Measurements from ENCODE around the gene COA7. TPM values are rescaled to one million over a fixed set of nuclear protein-coding genes. Genes with fewer than 3 reads are reported as not detected.

Gene COA7
- total RNA-seq, result 13.7 and 14.0 TPM in 2 replicates

DNA sequence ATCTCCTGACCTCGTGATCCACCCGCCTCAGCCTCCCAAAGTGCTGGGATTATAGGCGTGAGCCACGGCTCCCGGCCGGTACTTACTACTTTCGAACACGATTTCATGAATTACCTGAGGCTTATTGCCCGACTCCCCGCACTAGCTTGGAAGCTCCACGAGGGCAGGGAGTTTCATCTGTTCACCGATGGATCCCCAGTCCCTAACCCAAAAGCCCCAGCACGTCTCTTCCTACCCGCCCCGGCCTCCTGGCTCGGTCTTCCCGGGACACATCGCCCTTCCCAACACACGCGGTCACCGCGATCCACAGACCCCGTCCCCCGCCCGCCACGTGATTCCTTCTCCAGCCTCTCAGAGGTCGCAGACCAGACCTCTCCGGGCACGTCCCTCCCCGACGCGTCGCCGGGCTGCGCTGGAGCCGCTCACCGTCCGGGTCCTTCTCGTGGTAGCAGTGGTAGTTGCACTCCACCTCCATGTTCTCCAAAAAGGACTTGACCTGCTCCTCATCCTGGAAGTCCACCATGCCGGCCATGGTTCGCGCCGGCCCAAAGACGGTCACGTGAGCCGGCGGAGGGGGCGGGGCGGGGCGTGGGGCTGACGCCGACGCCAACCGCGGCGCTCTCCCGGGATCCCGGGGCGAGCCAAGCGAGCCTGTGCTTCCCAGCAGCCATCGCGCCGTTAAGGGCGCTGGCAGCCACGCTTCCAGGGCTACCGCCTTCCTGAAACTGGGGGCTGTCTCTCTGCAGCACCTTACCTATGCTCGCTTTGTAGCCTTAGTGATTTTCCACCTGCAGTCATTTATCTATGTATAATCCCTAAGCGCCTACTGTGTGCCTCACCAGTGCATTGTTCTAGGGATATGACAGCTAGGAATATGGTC, at the start of gene COA7:
Gene COA7, minus strand, starts transcription at position 553 of the 880 bp plus-strand sequence. Its CDS starts 21 bp downstream, at position 532.

DNA sequence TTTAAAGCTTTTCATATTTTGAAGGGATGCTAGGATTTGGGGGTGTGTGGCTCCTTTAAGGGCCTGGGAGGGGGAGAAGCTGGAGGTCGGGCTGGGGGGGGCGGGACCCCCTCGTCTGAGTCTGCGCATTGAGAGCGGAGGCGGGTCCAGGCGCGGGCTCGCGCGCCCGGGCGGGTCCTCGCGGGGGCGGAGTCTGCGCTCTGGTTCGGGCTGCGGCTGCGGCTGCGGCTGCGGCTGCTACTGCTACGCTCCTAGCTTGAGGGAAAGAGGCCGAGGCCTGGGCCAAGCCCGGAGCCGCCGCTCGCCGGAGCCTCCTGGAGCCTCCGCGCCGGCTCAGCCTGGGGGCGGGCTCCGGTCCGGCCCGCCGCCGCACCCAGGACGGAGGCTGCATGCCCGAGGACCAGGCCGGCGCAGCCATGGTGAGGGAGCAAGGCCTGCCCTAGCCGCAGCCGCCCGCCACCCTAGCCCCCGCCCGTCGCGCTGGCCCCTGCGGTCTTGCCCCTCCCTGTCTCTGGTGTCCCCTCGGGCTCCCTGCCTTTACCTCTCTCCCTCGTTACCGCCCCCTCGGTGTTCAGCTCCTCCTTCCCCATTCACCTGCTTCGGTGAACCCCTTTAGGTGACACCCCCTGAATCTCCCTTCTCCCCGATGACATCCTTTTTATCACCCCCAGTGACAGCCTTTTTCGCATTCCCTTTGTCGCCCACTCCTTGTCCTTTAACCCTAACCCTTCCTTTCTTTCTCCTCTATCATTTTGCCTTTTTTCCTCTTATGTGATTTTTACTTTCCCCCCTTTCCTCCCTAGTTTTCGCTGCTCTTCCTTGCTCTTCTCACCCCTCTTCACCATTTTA, 28.3 kb upstream of the COA7 start, which contains the start of gene ZYG11B:
Gene ZYG11B, plus strand, starts transcription at position 189 of the 849 bp plus-strand sequence. Its CDS starts 201 bp downstream, at position 390.

Other genes starting within 250 kb of the COA7 start
- gene TUT4, start 145.3 kb downstream of the COA7 start, total RNA-seq, result 16.8 and 24.8 TPM in 2 replicates
- 16.3 and 16.7 TPM in 2 replicates for gene GPX7, start 96.0 kb downstream of the COA7 start, total RNA-seq
- not detected in 2 replicates for gene SHISAL2A, start 65.2 kb downstream of the COA7 start, total RNA-seq
- gene ZYG11B, start 28.1 kb upstream of the COA7 start, total RNA-seq, result 22.5 and 26.7 TPM in 2 replicates
- gene ZYG11A, start 144.4 kb upstream of the COA7 start, total RNA-seq, result 0.56 and 0.63 TPM in 2 replicates
- gene ECHDC2, start 223.4 kb upstream of the COA7 start, total RNA-seq, result 7.7 and 31.6 TPM in 2 replicates
- gene SCP2, start 228.9 kb upstream of the COA7 start, total RNA-seq, result 122 and 131 TPM in 2 replicates

All from endothelial cell of coronary artery (primary cell).